WTC11 (cell line): ENCODE data around the gene RBFOX2.

Experiments used
- ATF2 ChIP-seq: sonication (generic); formaldehyde crosslinking; IDR thresholded peaks from 2 replicates; pipeline ENCODE4 v1.8.1; 2022; ENCODE audit warnings: low read depth, missing genetic modification reagents, borderline replicate concordance
- CREB1 ChIP-seq: sonication (generic); formaldehyde crosslinking; IDR thresholded peaks from 2 replicates; pipeline ENCODE4 v1.8.0; 2023; ENCODE audit warnings: mild to moderate bottlenecking, missing genetic modification reagents
- CTCF ChIP-seq: fragments of 200-600 bp; IDR thresholded peaks from 2 replicates; pipeline ENCODE4 v1.8.0; 2022; ENCODE audit warnings: antibody characterized with exemption
- ETV6 ChIP-seq: sonication (generic); formaldehyde crosslinking; IDR thresholded peaks from 2 replicates; pipeline ENCODE4 v1.8.1; 2022; ENCODE audit warnings: mild to moderate bottlenecking, missing genetic modification reagents

GRCh38 chr22:35997438-35997837 lies 31.2 kb downstream of the RBFOX2 start:
- TF ChIP-seq ETV6 (CRISPR knock-in tag) (no peak), CTCF (no peak), ATF2 (CRISPR knock-in tag) (no peak), CREB1 (CRISPR knock-in tag) (no peak)
